Measurements from ENCODE around the gene OR2H1.

OR2H1 gene

DNA sequence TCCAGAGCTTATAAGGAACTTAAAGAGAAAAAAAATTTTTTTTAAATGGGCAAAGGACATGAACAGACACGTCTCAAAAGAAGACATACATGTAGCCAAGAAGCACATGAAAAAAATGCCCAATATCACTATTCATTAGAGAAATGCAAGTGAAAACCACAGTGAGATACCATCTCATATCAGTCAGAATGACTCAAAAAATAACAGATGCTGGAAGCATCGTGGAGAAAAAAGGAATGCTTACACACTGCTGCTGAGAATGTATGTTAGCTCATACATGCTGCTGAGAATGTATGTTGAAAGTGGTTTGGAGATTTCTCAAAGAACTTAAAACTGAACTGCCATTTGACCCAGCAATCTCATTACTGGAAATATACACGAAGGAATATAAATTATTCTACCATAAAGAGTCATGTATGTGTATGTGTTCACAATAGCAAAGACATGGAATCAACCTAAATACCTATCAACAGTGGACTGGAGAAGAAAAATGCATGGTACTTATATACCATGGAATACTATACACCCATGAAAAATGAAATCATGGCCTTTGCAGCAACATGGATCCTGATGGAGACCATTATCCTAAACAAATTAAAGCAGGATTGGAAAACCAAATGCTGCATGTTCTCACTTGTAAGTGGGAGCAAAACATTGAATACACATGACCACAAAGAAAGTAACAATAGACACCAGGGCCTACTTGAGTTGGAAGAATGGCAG is 5.3 kb upstream of the OR2H1 start:
- TF ChIP-seq MYC (IDR thresholded peaks at IDR 0.05; ENCODE audit: low read depth, low read length) (no peak), MAX (IDR thresholded peaks at IDR 0.05; ENCODE audit: low read depth, low read length) (no peak), POLR2A (IDR thresholded peaks at IDR 0.05; ENCODE audit: extremely low read depth, insufficient read length) (no peak)
- TF ChIP-seq, protein P1, sequence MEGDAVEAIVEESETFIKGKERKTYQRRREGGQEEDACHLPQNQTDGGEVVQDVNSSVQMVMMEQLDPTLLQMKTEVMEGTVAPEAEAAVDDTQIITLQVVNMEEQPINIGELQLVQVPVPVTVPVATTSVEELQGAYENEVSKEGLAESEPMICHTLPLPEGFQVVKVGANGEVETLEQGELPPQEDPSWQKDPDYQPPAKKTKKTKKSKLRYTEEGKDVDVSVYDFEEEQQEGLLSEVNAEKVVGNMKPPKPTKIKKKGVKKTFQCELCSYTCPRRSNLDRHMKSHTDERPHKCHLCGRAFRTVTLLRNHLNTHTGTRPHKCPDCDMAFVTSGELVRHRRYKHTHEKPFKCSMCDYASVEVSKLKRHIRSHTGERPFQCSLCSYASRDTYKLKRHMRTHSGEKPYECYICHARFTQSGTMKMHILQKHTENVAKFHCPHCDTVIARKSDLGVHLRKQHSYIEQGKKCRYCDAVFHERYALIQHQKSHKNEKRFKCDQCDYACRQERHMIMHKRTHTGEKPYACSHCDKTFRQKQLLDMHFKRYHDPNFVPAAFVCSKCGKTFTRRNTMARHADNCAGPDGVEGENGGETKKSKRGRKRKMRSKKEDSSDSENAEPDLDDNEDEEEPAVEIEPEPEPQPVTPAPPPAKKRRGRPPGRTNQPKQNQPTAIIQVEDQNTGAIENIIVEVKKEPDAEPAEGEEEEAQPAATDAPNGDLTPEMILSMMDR (IDR thresholded peaks at IDR 0.05; ENCODE audit: low read depth, low read length): no peak
- DNase-seq (ENCODE audit: low read depth): no peak
- no peak overlapping the region for H3K4me3 ChIP-seq (ENCODE audit: low read depth, low read length)

- DNase-seq (ENCODE audit: low read depth): no peak
- no peak overlapping the region for H3K4me3 ChIP-seq (ENCODE audit: low read depth, low read length)
- TF ChIP-seq, protein P1 (IDR thresholded peaks at IDR 0.05; ENCODE audit: low read depth, low read length): no peak
- no peak for TF ChIP-seq POLR2A (IDR thresholded peaks at IDR 0.05; ENCODE audit: extremely low read depth, insufficient read length)
- no peak for TF ChIP-seq MAX (IDR thresholded peaks at IDR 0.05; ENCODE audit: low read depth, low read length)
- no peak for TF ChIP-seq MYC (IDR thresholded peaks at IDR 0.05; ENCODE audit: low read depth, low read length)
Observed at GRCh38 chr6:29461021-29461814, 4.3 kb downstream of the OR2H1 start.

DNA sequence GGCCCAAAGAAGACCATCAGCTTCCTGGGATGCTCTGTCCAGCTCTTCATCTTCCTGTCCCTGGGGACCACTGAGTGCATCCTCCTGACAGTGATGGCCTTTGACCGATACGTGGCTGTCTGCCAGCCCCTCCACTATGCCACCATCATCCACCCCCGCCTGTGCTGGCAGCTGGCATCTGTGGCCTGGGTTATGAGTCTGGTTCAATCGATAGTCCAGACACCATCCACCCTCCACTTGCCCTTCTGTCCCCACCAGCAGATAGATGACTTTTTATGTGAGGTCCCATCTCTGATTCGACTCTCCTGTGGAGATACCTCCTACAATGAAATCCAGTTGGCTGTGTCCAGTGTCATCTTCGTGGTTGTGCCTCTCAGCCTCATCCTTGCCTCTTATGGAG is 5.1 kb downstream of the OR2H1 start:
- no peak for DNase-seq (ENCODE audit: low read depth)
- no peak overlapping the region for H3K4me3 ChIP-seq (ENCODE audit: low read depth, low read length)
- TF ChIP-seq, protein P1 (IDR thresholded peaks at IDR 0.05; ENCODE audit: low read depth, low read length): no peak
- no peak for TF ChIP-seq MYC (IDR thresholded peaks at IDR 0.05; ENCODE audit: low read depth, low read length)
- TF ChIP-seq MAX (IDR thresholded peaks at IDR 0.05; ENCODE audit: low read depth, low read length): no peak
- TF ChIP-seq POLR2A (IDR thresholded peaks at IDR 0.05; ENCODE audit: extremely low read depth, insufficient read length): no peak

- TF ChIP-seq, protein P1 (IDR thresholded peaks at IDR 0.05; ENCODE audit: low read depth, low read length): no peak
- TF ChIP-seq MAX (IDR thresholded peaks at IDR 0.05; ENCODE audit: low read depth, low read length) (no peak), POLR2A (IDR thresholded peaks at IDR 0.05; ENCODE audit: extremely low read depth, insufficient read length) (no peak), MYC (IDR thresholded peaks at IDR 0.05; ENCODE audit: low read depth, low read length) (no peak)
- no peak for DNase-seq (ENCODE audit: low read depth)
- no peak overlapping the region for H3K4me3 ChIP-seq (ENCODE audit: low read depth, low read length)
Observed at GRCh38 chr6:29465279-29465678, 8.3 kb downstream of the OR2H1 start.

DNA sequence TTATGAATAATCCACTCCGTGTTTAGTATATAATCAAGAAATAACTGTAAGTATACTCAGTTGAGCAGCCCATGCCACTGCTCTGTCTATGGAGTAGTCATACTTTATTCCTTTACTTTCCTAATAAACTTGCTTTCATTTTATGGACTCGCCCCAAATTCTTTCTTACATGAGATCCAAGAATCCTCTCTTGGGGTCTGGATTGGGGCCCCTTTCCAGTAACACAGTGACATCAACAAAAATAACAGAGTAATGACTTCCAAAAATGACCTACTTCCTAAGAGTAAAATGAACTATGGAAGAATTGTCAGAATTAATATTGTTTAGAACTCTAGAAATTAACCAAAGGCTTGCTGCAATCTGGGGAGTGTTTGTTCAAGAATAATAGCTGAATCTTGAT is 8.8 kb downstream of the OR2H1 start:
- DNase-seq (ENCODE audit: low read depth): no peak
- TF ChIP-seq, protein P1 (IDR thresholded peaks at IDR 0.05; ENCODE audit: low read depth, low read length): no peak
- TF ChIP-seq MAX (IDR thresholded peaks at IDR 0.05; ENCODE audit: low read depth, low read length) (no peak), POLR2A (IDR thresholded peaks at IDR 0.05; ENCODE audit: extremely low read depth, insufficient read length) (no peak), MYC (IDR thresholded peaks at IDR 0.05; ENCODE audit: low read depth, low read length) (no peak)
- H3K4me3 ChIP-seq (ENCODE audit: low read depth, low read length): no peak overlapping the region
